ENCODE measurements around the gene PTCH1.

DNA sequence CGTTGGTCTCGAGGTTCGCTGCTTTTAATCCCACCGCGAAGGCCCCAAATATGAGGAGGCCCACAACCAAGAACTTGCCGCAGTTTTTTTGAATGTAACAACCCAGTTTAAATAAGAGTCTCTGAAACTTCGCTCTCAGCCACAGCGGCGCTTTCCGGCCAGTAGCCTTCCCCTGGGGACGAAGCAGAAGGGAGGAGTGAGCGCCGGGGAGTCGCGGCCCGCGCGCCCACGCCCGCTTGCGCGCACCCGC is 10.4 kb downstream of the PTCH1 start:
- TF ChIP-seq, protein P1, sequence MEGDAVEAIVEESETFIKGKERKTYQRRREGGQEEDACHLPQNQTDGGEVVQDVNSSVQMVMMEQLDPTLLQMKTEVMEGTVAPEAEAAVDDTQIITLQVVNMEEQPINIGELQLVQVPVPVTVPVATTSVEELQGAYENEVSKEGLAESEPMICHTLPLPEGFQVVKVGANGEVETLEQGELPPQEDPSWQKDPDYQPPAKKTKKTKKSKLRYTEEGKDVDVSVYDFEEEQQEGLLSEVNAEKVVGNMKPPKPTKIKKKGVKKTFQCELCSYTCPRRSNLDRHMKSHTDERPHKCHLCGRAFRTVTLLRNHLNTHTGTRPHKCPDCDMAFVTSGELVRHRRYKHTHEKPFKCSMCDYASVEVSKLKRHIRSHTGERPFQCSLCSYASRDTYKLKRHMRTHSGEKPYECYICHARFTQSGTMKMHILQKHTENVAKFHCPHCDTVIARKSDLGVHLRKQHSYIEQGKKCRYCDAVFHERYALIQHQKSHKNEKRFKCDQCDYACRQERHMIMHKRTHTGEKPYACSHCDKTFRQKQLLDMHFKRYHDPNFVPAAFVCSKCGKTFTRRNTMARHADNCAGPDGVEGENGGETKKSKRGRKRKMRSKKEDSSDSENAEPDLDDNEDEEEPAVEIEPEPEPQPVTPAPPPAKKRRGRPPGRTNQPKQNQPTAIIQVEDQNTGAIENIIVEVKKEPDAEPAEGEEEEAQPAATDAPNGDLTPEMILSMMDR (optimal IDR thresholded peaks at IDR 0.05 in 1 of 3, IDR thresholded peaks at IDR 0.05 in 1 of 3, conservative IDR thresholded peaks at IDR 0.05 in 1 of 3; ENCODE audit: extremely low read depth in 1 of 3, insufficient read depth in 2 of 3, low read length in 3 of 3) = no peak
- no peak for TF ChIP-seq EZH2 (IDR thresholded peaks at IDR 0.05; ENCODE audit: low read length)

Measured in keratinocyte (primary cell).